Left renal cortex interstitium (tissue), 4 donors: Measurements from ENCODE around the gene PPIF. TPM values are rescaled to one million over a fixed set of nuclear protein-coding genes. Genes with fewer than 3 reads are reported as not detected.

Experiments used
- DNase-seq, 4 donors: peaks; one replicate each; pipeline ENCODE4 v3.0.0-alpha.2; 2013; ENCODE audit warnings: low read depth in 4 of 4, low spot score in 2 of 4, missing footprints in 1 of 4
- polyA plus RNA-seq, 4 donors: library from polyadenylated mRNA; unstranded; fragments of 120-200 nt; gene quantifications; one replicate each; pipeline ENCODE4 v1.2.1, GENCODE V29; 2013; ENCODE audit not compliant: insufficient read length in 4 of 4

PPIF gene
- polyA plus RNA-seq, 4 donors = 64.1 to 68.7 (median 65.2) TPM

- DNase-seq = no peak
Observed at GRCh38 chr10:79383974-79384606, 36.8 kb downstream of the PPIF start.

DNA sequence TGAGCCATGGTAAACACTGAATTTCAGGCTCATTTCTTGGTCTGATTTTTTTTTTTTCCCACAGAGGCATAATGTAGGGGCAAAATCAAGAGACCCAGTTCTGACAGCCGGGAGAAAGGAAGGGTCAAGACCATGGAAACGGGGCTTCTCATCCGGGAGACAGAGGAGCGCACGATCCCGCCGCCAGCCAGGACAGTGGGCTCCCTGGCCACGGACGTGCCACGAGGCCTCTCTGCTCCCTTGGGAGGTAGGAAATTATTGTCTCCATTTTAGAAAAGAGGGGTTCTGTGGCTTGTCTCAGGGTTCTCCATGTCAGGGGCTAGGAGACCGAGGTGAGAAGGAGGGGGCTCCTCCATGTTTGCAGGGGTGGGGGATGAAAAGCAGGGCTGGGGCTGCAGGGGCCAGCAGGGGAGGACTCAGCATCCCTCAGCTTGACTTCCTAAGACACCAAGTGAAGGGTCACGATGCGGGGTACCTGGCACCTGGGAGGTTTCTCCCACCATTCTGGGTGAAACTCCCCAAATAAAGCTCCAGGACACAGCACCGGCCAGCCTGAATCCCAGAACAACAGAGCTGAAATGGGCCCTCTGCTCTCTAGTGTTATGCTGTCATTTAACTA is 37.6 kb downstream of the PPIF start:
- no peak for DNase-seq

DNA sequence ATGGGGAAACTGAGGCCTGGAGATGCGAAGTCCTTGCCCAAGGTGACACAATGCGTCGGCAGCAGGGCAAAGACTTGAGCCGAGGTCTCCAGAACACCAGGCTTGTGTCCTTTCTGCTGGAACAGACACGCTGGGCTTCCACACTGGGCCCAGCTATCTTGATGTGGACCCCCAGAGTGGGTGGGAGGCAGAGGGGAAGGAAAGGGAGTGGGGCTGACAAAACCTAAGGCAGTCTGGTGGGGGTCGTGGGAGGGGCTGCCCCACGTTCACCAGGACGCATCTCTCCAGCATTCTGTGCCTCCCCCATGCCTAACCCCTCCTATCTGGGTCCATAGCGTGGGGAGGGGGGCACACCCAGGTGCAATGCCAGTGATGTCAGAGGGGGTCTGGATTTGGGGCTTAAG is 38.1 kb downstream of the PPIF start:
- DNase-seq = no peak

- no peak for DNase-seq
Observed at GRCh38 chr10:79385804-79386531, 38.7 kb downstream of the PPIF start.

DNA sequence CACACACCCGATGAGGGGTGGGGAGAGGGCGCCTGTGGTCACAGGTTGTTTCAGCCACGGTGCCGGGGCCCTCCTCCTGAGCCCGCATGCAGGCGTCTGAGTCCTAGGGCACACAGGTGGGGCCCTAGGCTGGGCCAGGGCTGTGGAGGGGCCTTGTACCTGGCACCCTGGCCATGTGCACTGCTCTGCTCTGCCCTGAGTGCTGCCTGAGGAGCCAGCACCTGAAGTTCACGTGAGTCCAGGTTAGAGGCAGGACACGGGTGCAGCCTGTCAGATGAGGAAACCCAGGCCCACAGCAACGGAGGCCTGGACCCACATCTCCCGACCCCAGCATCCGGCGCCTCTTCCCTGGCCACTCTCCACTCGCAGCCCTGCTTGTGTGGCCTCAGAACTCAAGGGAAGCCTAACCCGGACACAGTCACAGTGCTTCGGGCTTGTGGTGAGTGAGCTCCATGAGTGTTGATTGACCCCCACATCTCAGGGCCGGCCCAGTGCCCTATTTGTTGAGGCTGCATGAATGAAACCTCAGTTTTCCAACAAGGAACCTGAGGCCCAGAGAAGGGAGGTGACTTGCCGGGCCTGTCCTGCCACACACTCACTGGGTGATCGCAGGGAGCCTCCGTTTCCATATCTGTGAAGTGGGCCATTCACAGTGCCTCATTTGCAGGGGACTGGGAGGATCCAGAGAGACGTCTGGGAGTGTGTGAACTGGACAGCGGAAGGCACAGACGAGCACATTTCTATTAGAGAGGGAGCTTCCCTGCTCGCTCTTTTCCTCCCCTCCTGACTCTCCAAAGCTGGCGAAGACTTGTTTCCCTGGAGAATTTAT is 39.6 kb downstream of the PPIF start:
- no peak for DNase-seq

DNA sequence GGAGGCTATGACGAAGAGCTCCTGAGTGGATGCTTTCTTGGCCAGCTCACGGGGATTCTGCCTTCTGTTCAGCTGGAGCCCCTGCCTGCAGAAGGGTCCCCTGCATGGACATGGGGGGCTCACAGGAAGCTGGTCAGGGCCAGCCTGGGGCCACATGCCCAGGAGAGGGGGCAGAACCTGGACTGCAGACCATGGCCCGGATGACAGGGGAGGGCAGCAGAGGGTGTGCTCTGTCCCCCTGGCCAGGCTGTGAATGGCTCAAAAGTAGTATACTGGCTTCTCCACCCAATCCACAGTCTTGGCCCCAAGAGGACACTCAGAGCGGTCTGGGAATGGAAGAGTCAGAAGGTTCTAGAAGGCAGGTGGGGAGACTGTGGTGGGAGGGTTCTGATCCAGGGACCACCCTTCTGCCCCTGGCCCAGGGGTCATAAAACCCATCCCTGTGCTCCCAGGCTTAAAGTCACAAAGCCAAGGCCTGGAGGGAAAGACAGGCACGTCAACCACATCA is 40.3 kb downstream of the PPIF start:
- no peak for DNase-seq

- DNase-seq = no peak
Observed at GRCh38 chr10:79387974-79388850, 40.9 kb downstream of the PPIF start.

DNA sequence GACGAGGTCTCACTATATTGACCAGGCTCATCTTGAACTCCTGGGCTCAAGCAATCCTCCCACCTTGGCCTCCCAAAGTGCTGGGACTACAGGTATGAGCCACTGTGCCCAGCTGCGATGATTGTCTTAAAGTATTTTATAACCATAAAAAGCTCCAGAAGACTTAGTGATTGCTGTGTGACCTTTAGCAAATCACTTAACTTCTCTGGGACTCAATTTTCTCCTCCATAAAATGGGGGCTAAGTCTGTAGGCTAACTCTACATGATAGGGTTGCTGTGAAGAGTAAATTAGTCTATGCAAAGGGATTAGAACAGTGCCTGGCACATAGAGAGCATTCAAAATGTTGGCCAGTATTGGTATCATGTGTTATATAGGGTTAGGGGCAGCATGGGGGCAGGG is 42.8 kb downstream of the PPIF start:
- no peak for DNase-seq

- DNase-seq = no peak
Observed at GRCh38 chr10:79390551-79391229, 43.4 kb downstream of the PPIF start.

GRCh38 chr10:79391231-79392019 is 44.2 kb downstream of the PPIF start:
- no peak for DNase-seq

DNA sequence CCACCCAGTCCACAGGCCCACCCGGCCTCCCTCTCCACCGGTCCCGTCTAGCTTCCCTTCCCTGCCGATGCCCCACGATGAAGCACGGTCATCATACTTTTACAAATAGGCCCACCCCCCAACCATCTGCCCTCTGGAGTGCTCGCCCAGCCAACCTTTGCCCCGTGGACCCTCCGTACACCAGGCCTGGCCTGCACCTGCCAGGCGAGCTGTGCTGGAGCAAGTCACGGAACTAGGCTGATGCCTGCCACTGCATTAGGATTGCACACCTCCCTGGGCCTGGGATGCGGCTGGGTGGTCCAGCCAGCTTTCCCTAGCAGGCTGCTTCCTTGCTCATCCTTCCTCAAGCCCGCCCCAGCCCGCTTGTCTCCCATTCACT is 44.7 kb downstream of the PPIF start:
- DNase-seq = no peak

- no peak for DNase-seq
Observed at GRCh38 chr10:79392506-79393176, 45.4 kb downstream of the PPIF start.

GRCh38 chr10:79393221-79393923 is 46.1 kb downstream of the PPIF start:
- no peak for DNase-seq

GRCh38 chr10:79393924-79394610 is 46.8 kb downstream of the PPIF start:
- DNase-seq = no peak

DNA sequence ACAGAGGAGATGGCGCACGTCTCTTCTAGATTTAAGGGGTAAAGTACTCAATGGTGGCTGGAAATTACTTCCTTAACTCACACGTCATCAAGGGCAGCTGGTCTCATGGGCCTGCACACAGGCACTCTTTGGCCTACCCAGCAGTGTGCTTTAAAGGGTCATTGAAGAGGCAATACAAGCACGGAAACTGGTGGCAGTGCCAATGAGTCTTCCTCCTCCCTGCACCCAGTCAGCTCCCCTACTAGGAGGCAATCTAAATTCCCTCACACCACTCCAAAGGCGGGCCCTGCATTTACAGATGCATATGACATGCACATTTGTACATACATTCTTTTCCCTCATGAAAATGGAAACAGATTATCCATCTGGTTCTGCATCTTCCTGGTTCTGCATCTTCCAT is 47.4 kb downstream of the PPIF start:
- no peak for DNase-seq

- DNase-seq = no peak
Observed at GRCh38 chr10:79396520-79396919, 49.3 kb downstream of the PPIF start.

DNA sequence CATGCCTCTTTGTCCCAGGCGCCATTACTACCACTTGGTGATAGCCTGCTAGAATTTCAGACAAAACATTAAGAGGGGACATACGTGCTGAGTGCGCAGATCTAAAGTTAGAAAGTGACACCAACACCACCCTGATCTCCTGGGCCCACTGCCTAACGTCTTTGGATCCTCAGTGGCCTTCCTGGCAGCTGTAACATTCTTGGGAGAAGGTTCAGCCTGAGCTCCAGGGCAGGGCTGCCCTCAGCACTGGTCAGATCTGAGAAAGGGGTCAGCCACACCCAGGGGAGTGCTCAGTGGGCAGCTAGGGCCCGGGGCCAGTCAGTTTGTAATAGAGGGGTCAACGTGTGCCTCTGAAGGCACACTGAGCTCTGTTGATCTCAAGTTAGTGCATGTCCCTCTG is 49.8 kb downstream of the PPIF start:
- DNase-seq = no peak
